ENCODE results near the gene PDIA4.
"Not testable (repeated sequence)": the region's sequence is repeated elsewhere in the genome, so short reads cannot be mapped to it uniquely, and the experiment has no call there.

Gene PDIA4

GRCh38 chr7:149030439-149030838, 2.1 kb upstream of the PDIA4 start:
- not testable (repeated sequence) for DNase-seq

GRCh38 chr7:149027611-149028345, 527 bp downstream of the PDIA4 start:
- no peak for DNase-seq

- DNase-seq: no peak
Observed at GRCh38 chr7:149027055-149027454, 1.2 kb downstream of the PDIA4 start.

- DNase-seq: no peak
Observed at GRCh38 chr7:149023662-149024061, 4.6 kb downstream of the PDIA4 start.

GRCh38 chr7:149022756-149023360, 5.4 kb downstream of the PDIA4 start:
- no peak for DNase-seq

GRCh38 chr7:149021725-149022062, 6.6 kb downstream of the PDIA4 start:
- no peak for DNase-seq

GRCh38 chr7:149020483-149020882, 7.8 kb downstream of the PDIA4 start:
- DNase-seq: no peak

- DNase-seq: no peak
Observed at GRCh38 chr7:149016876-149017275, 11.4 kb downstream of the PDIA4 start.

GRCh38 chr7:149014309-149014708, 14.0 kb downstream of the PDIA4 start:
- DNase-seq: no peak

GRCh38 chr7:149013876-149014275, 14.4 kb downstream of the PDIA4 start:
- DNase-seq: no peak

- DNase-seq: not testable (repeated sequence)
Observed at GRCh38 chr7:149012730-149013129, 15.6 kb downstream of the PDIA4 start.

- DNase-seq: no peak
Observed at GRCh38 chr7:149011491-149011890, 16.8 kb downstream of the PDIA4 start.

GRCh38 chr7:149010451-149010850, 17.9 kb downstream of the PDIA4 start:
- no peak for DNase-seq

- DNase-seq: no peak
Observed at GRCh38 chr7:149009527-149009926, 18.8 kb downstream of the PDIA4 start.

- no peak for DNase-seq
Observed at GRCh38 chr7:149007611-149008010, 20.7 kb downstream of the PDIA4 start.

GRCh38 chr7:149007146-149007545, 21.2 kb downstream of the PDIA4 start:
- no peak for DNase-seq

- no peak for DNase-seq
Observed at GRCh38 chr7:149006345-149006725, 22.0 kb downstream of the PDIA4 start.

GRCh38 chr7:149005427-149006344, 22.6 kb downstream of the PDIA4 start:
- DNase-seq: peak; percentile 18

GRCh38 chr7:149004405-149005370, 23.6 kb downstream of the PDIA4 start:
- no peak for DNase-seq

GRCh38 chr7:149003560-149004305, 24.6 kb downstream of the PDIA4 start:
- DNase-seq: no peak

GRCh38 chr7:149003018-149003417, 25.3 kb downstream of the PDIA4 start:
- no peak for DNase-seq

- DNase-seq: no peak
Observed at GRCh38 chr7:149002604-149003003, 25.7 kb downstream of the PDIA4 start.
